Common myeloid progenitor, CD34-positive (primary cell): Measurements from ENCODE around the gene CBX1.

ENCODE experiments used
- CTCF ChIA-PET: fragments of 350-600 bp; sonication (Branson Sonifier 250); formaldehyde crosslinking; loops from one replicate; lab custom pipeline; 2021; ENCODE audit warnings: antibody characterized with exemption; lab: Charles Lee
- POLR2A ChIA-PET: fragments of 350-600 bp; sonication (Branson Sonifier 250); formaldehyde crosslinking; loops from one replicate; lab custom pipeline; 2021; ENCODE audit warnings: antibody characterized with exemption; lab: Charles Lee
- DNase-seq, 3 donors: peaks; one replicate each; pipeline versions ENCODE4 v3.0.0 to v3.0.0-alpha.2; 2013
- H3K27ac ChIP-seq, 2 experiments: 1 replicate in 1 of 2; 2 replicates in 1 of 2; pipeline ENCODE4 v1.7.0; 2013; ENCODE audit warnings: inconsistent platforms in 2 of 2, low read length in 2 of 2, mild to moderate bottlenecking in 2 of 2, low read depth in 1 of 2, moderate library complexity in 1 of 2; ENCODE audit not compliant: severe bottlenecking in 2 of 2, insufficient read depth in 1 of 2, poor library complexity in 1 of 2
- H3K27me3 ChIP-seq, 5 experiments: replicated peaks in 2 of 5; 1 replicate in 3 of 5; 2 replicates in 2 of 5; pipeline versions ENCODE4 v1.6.1 to v1.7.0; 2013; ENCODE audit warnings: low read length in 4 of 5, mild to moderate bottlenecking in 2 of 5, moderate library complexity in 2 of 5, inconsistent platforms in 1 of 5; ENCODE audit not compliant: insufficient read depth in 5 of 5, control insufficient read depth in 4 of 5
- H3K36me3 ChIP-seq, 4 experiments: 1 replicate in 2 of 4; 2 replicates in 2 of 4; pipeline versions ENCODE4 v1.6.1 to v1.7.0; 2013; ENCODE audit warnings: low read length in 3 of 4, control low read depth in 1 of 4, mild to moderate bottlenecking in 1 of 4; ENCODE audit not compliant: control insufficient read depth in 4 of 4, insufficient read depth in 4 of 4
- H3K4me1 ChIP-seq, 4 experiments: 1 replicate in 3 of 4; 2 replicates in 1 of 4; pipeline versions ENCODE4 v1.6.1 to v1.7.1; 2013; ENCODE audit warnings: low read length in 3 of 4, mild to moderate bottlenecking in 3 of 4, control low read depth in 1 of 4, inconsistent platforms in 1 of 4, moderate library complexity in 1 of 4; ENCODE audit not compliant: control insufficient read depth in 4 of 4, insufficient read depth in 4 of 4; ENCODE audit errors: control extremely low read depth in 1 of 4
- H3K4me3 ChIP-seq, 7 experiments: 1 replicate in 4 of 7; 2 replicates in 3 of 7; pipeline versions ENCODE4 v1.5.1 to v1.7.0; 2013; ENCODE audit warnings: mild to moderate bottlenecking in 7 of 7, low read length in 6 of 7, moderate library complexity in 6 of 7, inconsistent platforms in 2 of 7, low read depth in 2 of 7, control low read depth in 1 of 7; ENCODE audit not compliant: insufficient read depth in 4 of 7, control insufficient read depth in 1 of 7; ENCODE audit errors: extremely low read depth in 1 of 7
- H3K9me3 ChIP-seq, 5 experiments: 1 replicate in 4 of 5; 2 replicates in 1 of 5; pipeline versions ENCODE4 v1.6.1 to v1.7.1; 2013; ENCODE audit warnings: low read length in 4 of 5, mild to moderate bottlenecking in 2 of 5, inconsistent platforms in 1 of 5, low read depth in 1 of 5, moderate library complexity in 1 of 5; ENCODE audit not compliant: control insufficient read depth in 4 of 5, insufficient read depth in 2 of 5; ENCODE audit errors: control extremely low read depth in 1 of 5
- WGBS: methylation state at CpG from one replicate; pipeline ENCODE4 v1.1.5; 2013; ENCODE audit not compliant: insufficient coverage; 5-methylcytosine and 5-hydroxymethylcytosine counted together

Gene CBX1

GRCh38 chr17:48051706-48052486 lies 49.4 kb downstream of the CBX1 start:
- Histone ChIP-seq H3K4me3 (peak overlapping the region in 1 of 7 experiments; percentile 25), H3K27ac (peak overlapping the region; percentile 58 to 84), H3K4me1 (peaks cover 5 to 52% (median 44%) of the 10 kb centered on the region in 4 experiments), H3K36me3 (peaks cover 9 to 65% (median 44%) of the 10 kb centered on the region in 4 experiments), H3K9me3 (no peaks in the 10 kb centered on the region), H3K27me3 (no peaks in the 10 kb centered on the region)
- ChIA-PET CTCF (interaction anchor here (0.8 to 2.0 kb wide), 8 partner anchors 10 to 567 kb away, joined by 3 to 9 read pairs (median 5); no protein-coding TSS in a partner anchor), POLR2A (no interaction called here)
- WGBS, result 97% methylated on average over 3 of the region's 5 CpGs
- peak; percentile 84 to 96 (median 93) for DNase-seq

GRCh38 chr17:48051283-48051682 lies 50.0 kb downstream of the CBX1 start:
- POLR2A ChIA-PET, result no interaction called here
- Histone ChIP-seq H3K4me1 (peaks cover 7 to 58% (median 49%) of the 10 kb centered on the region in 4 experiments), H3K27ac (peak overlapping the region; percentile 58 to 84), H3K4me3 (peak overlapping the region in 1 of 7 experiments; percentile 16), H3K36me3 (peaks cover 6 to 59% (median 39%) of the 10 kb centered on the region in 4 experiments), H3K27me3 (no peaks in the 10 kb centered on the region), H3K9me3 (no peaks in the 10 kb centered on the region)
- WGBS, result 96% methylated on average over 10 of the region's 10 CpGs
- no peak for DNase-seq
- CTCF ChIA-PET, result no interaction called here

GRCh38 chr17:48048384-48049126 lies 52.7 kb downstream of the CBX1 start:
- Histone ChIP-seq H3K27me3 (no peaks in the 10 kb centered on the region), H3K4me3 (peak overlapping the region; percentile 50 to 94 (median 84)), H3K27ac (peak overlapping the region; percentile 69 to 94), H3K4me1 (peaks cover 7 to 61% (median 49%) of the 10 kb centered on the region in 4 experiments), H3K9me3 (no peaks in the 10 kb centered on the region), H3K36me3 (peaks cover 4 to 37% (median 22%) of the 10 kb centered on the region in 4 experiments)
- under 1% methylated on average over 50 of the region's 53 CpGs for WGBS
- POLR2A ChIA-PET, result interaction anchor here (0.6 to 1.3 kb wide), 3 partner anchors 14 to 843 kb away, joined by 3 to 8 read pairs (median 4); no protein-coding TSS in a partner anchor
- DNase-seq, result peak; percentile 40 to 77 (median 71)
- CTCF ChIA-PET, result interaction anchor here (0.9 to 4.8 kb wide), 8 partner anchors 12 to 102 kb away, joined by 3 to 36 read pairs (median 5); no protein-coding TSS in a partner anchor

GRCh38 chr17:48047741-48048383 lies 53.4 kb downstream of the CBX1 start, which contains the start of gene NFE2L1:
TSS of gene NFE2L1 (plus strand) at chr17:48048359. CDS start at chr17:48051119, 2,760 bp downstream.
- ChIA-PET CTCF (interaction anchor here (0.8 to 4.8 kb wide), 12 partner anchors 11 to 221 kb away, joined by 3 to 36 read pairs (median 5); no protein-coding TSS in a partner anchor), POLR2A (interaction anchor here (0.6 to 1.3 kb wide), 3 partner anchors 17 to 844 kb away, joined by 3 to 8 read pairs (median 4); no protein-coding TSS in a partner anchor)
- DNase-seq, result peak; percentile 99 to 100 (median 100)
- Histone ChIP-seq H3K4me1 (peaks cover 7 to 54% (median 42%) of the 10 kb centered on the region in 4 experiments), H3K27ac (peak within 1 kb of the TSS; percentile 88 to 94), H3K36me3 (peaks cover 4 to 30% (median 16%) of the 10 kb centered on the region in 4 experiments), H3K27me3 (no peaks in the 10 kb centered on the region), H3K9me3 (no peaks in the 10 kb centered on the region), H3K4me3 (peak within 1 kb of the TSS; percentile 79 to 94 (median 84))
- WGBS, result 0% methylated on average over 41 of the region's 47 CpGs

GRCh38 chr17:48047113-48047740 lies 54.1 kb downstream of the CBX1 start:
- POLR2A ChIA-PET, result interaction anchor here (0.9 to 1.3 kb wide), 2 partner anchors 16 to 20 kb away, joined by 3 to 8 read pairs; no protein-coding TSS in a partner anchor
- peaks cover 4 to 24% (median 9%) of the 10 kb centered on the region in 4 experiments for H3K36me3 ChIP-seq
- no peaks in the 10 kb centered on the region for H3K27me3 ChIP-seq
- peaks cover 7 to 48% (median 36%) of the 10 kb centered on the region in 4 experiments for H3K4me1 ChIP-seq
- H3K9me3 ChIP-seq, result no peaks in the 10 kb centered on the region
- CTCF ChIA-PET, result interaction anchor here (0.8 to 4.8 kb wide), 11 partner anchors 10 to 220 kb away, joined by 3 to 36 read pairs (median 5); no protein-coding TSS in a partner anchor
- DNase-seq, result peak in 1 of 3 donors; percentile 22
- 9% methylated on average over 19 of the region's 26 CpGs for WGBS
- H3K4me3 ChIP-seq, result peak overlapping the region; percentile 50 to 94 (median 80)
- H3K27ac ChIP-seq, result peak overlapping the region; percentile 88 to 94

- ChIA-PET CTCF (interaction anchor here (1.6 to 4.8 kb wide), 4 partner anchors 12 to 21 kb away, joined by 4 to 36 read pairs (median 9); no protein-coding TSS in a partner anchor), POLR2A (no interaction called here)
- Histone ChIP-seq H3K4me1 (peaks cover 7 to 39% (median 29%) of the 10 kb centered on the region in 4 experiments), H3K9me3 (no peaks in the 10 kb centered on the region), H3K27me3 (no peaks in the 10 kb centered on the region), H3K4me3 (peak overlapping the region in 2 of 7 experiments; percentile 93 to 94), H3K27ac (no peak overlapping the region), H3K36me3 (peaks cover 3 to 15% (median 6%) of the 10 kb centered on the region in 4 experiments)
- DNase-seq, result no peak
- 96% methylated on average over 7 of the region's 7 CpGs for WGBS
Observed at GRCh38 chr17:48046296-48046695, 55.0 kb downstream of the CBX1 start.
